SIG-M5 (cell line): ENCODE data around the gene IQGAP3.

ENCODE experiments used
- DNase-seq: peaks from one replicate; lab custom pipeline; 2025; lab: John Stamatoyannopoulos, UW

The IQGAP3 gene

GRCh38 chr1:156566436-156566835 lies 5.9 kb downstream of the IQGAP3 start:
- no peak for DNase-seq

DNA sequence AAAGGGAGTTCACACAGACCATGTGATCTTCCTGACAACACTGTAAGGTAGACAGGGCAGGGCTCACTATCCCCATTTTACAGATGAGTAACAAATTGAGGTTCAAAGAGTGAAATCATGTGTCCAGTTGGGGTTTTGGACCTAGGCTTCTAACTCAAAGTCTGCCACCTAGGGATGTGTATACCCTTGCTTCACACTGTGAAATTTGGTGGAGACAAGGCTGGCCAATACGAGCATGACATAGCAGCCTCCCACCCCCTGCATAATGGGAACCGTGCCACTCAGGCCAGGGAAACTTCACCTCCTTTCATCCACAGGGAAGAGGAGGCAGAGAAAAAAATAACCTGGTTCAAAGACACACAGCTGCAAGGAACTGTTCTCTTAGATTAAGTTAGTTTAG lies 6.8 kb downstream of the IQGAP3 start:
- DNase-seq = no peak

- no peak for DNase-seq
Observed at GRCh38 chr1:156560585-156561163, 11.7 kb downstream of the IQGAP3 start.

- no peak for DNase-seq
Observed at GRCh38 chr1:156559797-156560385, 12.5 kb downstream of the IQGAP3 start.

GRCh38 chr1:156559086-156559796 lies 13.1 kb downstream of the IQGAP3 start:
- no peak for DNase-seq

DNA sequence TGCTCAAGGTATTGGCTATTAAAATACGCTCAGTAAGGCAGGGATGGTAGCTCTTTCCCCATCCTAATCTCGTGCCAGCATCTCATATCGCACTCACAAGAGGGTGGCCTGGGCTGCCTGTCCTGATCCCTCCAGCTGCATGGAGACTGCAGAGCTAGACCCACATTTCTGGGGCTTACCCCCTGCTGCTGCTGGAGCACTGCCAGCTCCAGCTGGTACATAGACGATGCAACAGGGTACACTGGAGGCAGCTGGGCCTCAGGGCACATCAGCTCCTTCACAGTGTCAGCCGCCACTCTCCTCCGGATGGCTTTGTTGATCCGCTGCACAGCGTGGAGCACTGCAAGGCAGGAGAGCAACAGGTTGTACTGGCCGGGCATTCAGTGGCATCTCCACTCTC lies 16.0 kb downstream of the IQGAP3 start:
- no peak for DNase-seq

DNA sequence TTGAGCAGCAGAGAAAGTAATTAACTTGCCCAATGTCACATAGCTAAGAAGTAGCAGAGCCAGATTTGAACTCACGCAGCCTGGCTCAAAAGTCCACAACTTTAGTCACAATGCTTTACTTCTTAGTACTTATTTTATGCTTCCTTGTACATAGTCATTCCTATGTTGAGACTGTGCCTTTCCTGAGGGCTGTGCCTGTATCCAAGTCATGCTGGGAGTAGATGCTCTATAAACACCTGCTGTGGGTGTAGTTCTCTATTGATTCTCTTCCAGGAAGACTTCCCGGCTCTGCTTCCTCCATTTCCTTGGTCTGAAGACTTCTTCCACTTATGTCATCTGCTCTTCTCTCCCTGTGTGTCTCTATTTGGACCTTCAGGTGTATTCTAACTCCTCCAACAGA lies 16.6 kb downstream of the IQGAP3 start:
- DNase-seq = no peak

DNA sequence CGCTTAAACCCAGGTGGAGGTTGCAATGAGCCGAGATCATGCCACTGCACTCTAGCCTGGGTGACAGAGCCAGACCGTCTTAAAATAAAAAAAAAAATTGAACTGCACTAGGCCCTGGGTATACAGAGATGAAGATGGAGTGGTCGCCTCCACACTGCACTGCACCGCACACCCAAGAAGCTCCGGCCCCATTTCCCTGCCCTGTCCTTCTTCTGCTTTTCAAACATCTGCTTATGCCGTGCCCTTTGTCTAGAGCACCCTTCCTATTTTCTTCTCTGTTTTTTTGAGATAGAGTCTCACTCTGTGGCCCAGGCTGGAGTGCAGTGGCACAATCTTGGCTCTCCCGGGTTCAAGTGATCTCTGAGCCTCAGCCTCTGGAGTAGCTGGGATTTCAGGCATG lies 17.4 kb downstream of the IQGAP3 start:
- no peak for DNase-seq

DNA sequence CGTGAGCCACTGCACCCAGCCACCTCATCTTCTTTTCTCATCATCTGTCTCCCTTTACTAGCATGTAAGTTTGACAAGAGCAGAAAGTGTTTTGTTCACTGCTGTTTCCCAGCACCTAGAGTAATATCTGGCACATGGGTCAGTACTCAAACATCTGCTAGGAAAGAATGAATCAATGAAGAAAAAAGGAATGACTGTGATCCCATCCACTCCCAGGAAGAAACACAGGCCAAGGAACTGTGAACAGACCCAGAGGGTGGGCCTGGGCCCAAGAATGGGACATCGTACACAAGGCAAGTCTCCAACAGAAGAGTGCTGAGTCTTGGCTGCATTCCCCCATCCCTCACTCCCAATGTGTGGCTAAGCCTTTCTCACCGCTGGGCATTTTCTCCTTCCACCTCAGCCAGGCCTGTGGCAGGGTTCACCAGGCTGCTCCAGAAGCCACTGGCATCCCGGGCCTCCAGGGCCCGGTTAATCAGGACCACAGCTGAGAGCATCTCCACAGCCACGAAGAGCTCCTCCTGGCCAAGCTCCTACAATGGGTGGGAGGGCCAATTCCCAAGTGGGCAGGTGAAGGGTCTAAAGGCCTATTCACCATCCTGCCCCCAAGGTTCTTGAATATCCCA lies 18.4 kb downstream of the IQGAP3 start:
- no peak for DNase-seq

DNA sequence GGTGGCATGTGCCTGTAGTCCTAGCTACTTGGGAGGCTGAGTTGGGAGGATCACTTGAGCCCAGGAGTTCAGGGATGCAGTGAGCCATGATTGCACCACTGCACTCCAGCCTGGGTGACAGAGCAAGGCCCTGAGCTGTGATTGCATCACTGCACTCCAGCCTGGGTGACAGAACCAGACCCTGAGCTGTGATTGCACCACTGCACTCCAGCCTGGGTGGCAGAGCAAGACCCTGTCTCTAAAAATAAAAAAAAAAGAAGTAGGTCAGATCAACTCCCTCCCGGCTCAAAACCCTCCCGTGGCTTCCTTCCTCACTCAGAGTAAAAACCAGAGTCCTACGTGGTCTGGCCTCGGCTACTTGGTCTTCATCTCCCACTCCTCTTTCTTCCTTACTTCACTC lies 19.4 kb downstream of the IQGAP3 start:
- peak; percentile 81 for DNase-seq

- no peak for DNase-seq
Observed at GRCh38 chr1:156552518-156552917, 19.8 kb downstream of the IQGAP3 start.

DNA sequence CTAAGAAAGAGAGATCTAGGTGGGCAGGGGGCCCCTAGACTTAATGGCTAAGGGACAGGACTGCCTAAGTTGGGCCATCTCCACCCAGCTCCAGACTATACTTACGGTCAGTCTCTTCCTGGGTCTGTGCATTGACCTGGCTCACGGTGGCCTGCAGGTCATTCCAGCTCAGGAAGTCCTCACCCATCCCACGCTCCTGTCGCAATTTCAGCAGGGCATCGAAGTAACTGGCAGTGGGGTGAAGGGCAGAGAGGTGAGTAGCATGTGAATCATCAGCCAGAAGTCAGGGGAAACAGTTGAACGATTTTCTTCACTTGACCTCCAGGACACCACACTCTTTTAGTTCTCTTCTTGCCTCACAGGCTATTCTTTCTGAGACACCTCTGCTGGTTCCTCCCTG lies 20.5 kb downstream of the IQGAP3 start:
- DNase-seq = no peak

GRCh38 chr1:156551066-156551643 lies 21.2 kb downstream of the IQGAP3 start:
- no peak for DNase-seq

GRCh38 chr1:156550346-156550745 lies 22.0 kb downstream of the IQGAP3 start:
- DNase-seq = no peak

GRCh38 chr1:156549831-156550230 lies 22.5 kb downstream of the IQGAP3 start:
- no peak for DNase-seq

- no peak for DNase-seq
Observed at GRCh38 chr1:156549390-156549789, 23.0 kb downstream of the IQGAP3 start.

DNA sequence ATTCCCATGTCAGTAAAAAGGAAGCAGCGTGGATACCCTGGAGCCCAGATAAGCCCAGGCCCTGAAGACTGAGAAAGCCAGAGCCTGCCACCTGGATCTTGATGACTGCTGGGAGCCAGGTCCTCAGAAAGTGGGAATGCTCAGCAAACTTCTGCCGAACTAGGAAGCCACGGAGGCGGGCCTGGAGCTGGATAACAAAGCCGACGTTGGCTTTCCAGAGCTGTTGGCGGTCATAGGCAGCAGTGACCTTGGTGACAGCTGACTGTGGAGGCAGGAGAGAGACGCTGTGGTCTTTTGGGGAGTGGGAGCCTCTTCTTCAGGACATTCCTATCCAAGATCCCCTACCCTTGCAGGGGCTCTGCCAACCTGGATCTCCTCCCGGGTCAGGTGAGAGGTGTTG lies 24.4 kb downstream of the IQGAP3 start:
- no peak for DNase-seq

GRCh38 chr1:156547434-156547833 lies 24.9 kb downstream of the IQGAP3 start:
- DNase-seq = no peak

DNA sequence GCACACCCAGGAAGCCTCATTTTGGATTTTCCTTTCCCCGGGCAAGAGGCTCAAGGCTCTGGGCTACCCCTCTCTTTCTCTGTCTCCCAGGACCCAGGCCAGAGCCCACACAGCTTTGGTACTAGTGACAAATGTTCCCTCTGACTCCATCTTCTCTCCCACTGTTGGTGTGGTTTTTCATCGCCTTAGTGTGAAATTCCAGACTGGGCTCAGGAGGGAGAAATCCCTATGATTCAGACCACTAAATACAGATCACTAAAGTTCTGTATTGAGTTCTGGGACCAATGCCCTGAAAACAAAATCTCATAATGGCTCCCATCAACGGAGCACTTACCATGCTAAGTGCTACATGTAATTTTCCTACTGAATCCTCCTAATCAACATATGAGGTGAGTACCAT lies 26.1 kb downstream of the IQGAP3 start:
- DNase-seq = no peak

- DNase-seq = no peak
Observed at GRCh38 chr1:156544592-156545102, 27.7 kb downstream of the IQGAP3 start.

DNA sequence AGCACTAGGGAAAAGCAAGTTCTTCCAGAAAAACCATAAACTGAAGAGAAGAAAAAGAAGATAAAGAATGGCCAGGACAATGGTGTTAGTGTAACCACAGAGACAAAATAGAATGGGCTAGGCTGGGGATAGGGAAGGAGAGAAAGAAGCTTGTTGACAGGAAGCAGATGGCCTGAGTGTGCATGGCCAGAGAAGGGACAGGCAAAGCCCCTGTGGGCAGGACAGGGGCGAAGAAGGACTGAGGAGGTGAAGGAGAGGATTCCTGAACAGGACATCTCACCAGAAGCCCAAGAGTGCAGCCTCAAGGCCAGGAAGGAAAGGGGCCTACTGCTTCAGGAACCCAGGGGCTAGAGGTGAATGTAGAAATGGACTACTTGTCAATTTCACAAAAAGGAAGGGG lies 29.3 kb downstream of the IQGAP3 start:
- no peak for DNase-seq

GRCh38 chr1:156540955-156541354 lies 31.4 kb downstream of the IQGAP3 start:
- no peak for DNase-seq
